ENCODE results near the gene XPNPEP2.
"Not testable (repeated sequence)": the region's sequence is repeated elsewhere in the genome, so short reads cannot be mapped to it uniquely, and the experiment has no call there.

The XPNPEP2 gene

DNA sequence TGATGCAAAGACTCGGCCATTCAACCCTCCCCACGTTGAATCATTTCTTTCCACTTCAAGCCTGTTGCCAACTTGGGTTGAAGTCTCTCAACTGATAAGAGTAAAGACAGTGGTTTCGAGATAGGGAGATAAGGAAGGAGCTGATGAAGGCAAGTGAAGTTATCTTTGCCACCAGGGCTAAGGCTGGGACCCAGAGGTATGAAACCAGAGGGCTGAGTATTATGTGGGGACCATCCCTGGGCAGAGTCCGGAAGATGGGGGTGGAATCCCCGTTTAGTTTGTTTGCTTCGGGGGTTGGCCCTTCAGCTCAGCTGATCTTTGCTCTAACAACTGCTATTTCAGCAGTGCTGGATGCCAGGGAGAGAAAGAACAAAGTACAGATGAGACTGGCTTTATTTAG, 2.3 kb upstream of the XPNPEP2 start:
- TF ChIP-seq, protein P1, sequence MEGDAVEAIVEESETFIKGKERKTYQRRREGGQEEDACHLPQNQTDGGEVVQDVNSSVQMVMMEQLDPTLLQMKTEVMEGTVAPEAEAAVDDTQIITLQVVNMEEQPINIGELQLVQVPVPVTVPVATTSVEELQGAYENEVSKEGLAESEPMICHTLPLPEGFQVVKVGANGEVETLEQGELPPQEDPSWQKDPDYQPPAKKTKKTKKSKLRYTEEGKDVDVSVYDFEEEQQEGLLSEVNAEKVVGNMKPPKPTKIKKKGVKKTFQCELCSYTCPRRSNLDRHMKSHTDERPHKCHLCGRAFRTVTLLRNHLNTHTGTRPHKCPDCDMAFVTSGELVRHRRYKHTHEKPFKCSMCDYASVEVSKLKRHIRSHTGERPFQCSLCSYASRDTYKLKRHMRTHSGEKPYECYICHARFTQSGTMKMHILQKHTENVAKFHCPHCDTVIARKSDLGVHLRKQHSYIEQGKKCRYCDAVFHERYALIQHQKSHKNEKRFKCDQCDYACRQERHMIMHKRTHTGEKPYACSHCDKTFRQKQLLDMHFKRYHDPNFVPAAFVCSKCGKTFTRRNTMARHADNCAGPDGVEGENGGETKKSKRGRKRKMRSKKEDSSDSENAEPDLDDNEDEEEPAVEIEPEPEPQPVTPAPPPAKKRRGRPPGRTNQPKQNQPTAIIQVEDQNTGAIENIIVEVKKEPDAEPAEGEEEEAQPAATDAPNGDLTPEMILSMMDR (IDR thresholded peaks at IDR 0.05; ENCODE audit: insufficient read depth, low read length, poor library complexity, severe bottlenecking) = no peak
- no peak for DNase-seq (ENCODE audit: extremely low read depth, insufficient read length)
- no peaks in the 10 kb centered on the region for H3K27me3 ChIP-seq (replicated peaks; ENCODE audit: control insufficient read depth, insufficient read depth, low read length)

DNA sequence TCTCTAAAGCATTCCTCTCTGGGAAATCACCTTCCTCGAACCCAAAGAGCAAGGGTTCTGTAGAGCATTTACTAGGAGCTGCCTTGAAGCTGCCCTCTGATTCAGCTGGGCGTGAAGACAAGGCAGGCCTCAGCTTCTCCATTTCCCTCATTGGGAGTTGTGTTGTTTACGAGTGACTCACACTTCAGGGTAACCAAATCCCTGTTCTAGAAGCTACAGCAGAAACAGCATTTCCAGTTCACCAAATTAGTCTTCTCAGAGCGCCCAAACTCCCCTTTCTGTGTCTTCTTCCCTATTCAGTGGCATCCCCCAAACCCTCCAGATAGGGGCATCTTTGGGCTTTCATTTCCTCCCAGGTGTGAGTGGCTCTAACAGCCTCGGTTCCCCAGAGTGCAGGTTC, 863 bp upstream of the XPNPEP2 start:
- DNase-seq (ENCODE audit: extremely low read depth, insufficient read length) = no peak
- TF ChIP-seq, protein P1 (IDR thresholded peaks at IDR 0.05; ENCODE audit: insufficient read depth, low read length, poor library complexity, severe bottlenecking) = no peak
- Histone ChIP-seq H3K36me3 (ENCODE audit: control insufficient read depth, insufficient read depth, low read length) (no peaks in the 10 kb centered on the region), H3K27me3 (replicated peaks; ENCODE audit: control insufficient read depth, insufficient read depth, low read length) (no peaks in the 10 kb centered on the region), H3K4me3 (replicated peaks; ENCODE audit: low read depth, low read length) (no peak overlapping the region)

More for the DNA sequence above, 2.3 kb upstream of the XPNPEP2 start:
- no peak overlapping the region for H3K4me3 ChIP-seq (replicated peaks; ENCODE audit: low read depth, low read length)
- no peaks in the 10 kb centered on the region for H3K36me3 ChIP-seq (ENCODE audit: control insufficient read depth, insufficient read depth, low read length)

DNA sequence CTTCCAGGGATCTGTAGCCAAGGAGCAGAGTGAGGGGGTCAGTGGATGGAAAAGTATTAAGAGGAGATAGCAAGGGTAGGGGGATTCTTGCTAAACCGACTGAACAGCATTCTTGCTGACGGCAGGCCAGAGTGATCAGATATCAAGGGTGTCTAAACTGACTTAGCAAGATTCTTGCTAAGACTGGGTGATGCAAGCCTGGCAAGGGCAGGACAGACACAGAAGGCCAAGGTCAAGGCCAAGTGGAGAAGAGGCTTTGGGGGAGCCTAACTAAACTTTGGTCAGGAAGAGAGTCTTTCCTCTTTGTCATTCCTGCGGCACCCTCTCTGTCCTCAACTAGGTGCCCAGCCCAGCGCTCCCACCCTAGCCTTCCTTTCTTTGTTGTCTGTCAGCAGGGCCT, 799 bp downstream of the XPNPEP2 start:
- TF ChIP-seq, protein P1 (IDR thresholded peaks at IDR 0.05; ENCODE audit: insufficient read depth, low read length, poor library complexity, severe bottlenecking) = no peak
- Histone ChIP-seq H3K27me3 (replicated peaks; ENCODE audit: control insufficient read depth, insufficient read depth, low read length) (no peaks in the 10 kb centered on the region), H3K4me3 (replicated peaks; ENCODE audit: low read depth, low read length) (no peak overlapping the region), H3K36me3 (ENCODE audit: control insufficient read depth, insufficient read depth, low read length) (no peaks in the 10 kb centered on the region)
- DNase-seq (ENCODE audit: extremely low read depth, insufficient read length) = no peak

DNA sequence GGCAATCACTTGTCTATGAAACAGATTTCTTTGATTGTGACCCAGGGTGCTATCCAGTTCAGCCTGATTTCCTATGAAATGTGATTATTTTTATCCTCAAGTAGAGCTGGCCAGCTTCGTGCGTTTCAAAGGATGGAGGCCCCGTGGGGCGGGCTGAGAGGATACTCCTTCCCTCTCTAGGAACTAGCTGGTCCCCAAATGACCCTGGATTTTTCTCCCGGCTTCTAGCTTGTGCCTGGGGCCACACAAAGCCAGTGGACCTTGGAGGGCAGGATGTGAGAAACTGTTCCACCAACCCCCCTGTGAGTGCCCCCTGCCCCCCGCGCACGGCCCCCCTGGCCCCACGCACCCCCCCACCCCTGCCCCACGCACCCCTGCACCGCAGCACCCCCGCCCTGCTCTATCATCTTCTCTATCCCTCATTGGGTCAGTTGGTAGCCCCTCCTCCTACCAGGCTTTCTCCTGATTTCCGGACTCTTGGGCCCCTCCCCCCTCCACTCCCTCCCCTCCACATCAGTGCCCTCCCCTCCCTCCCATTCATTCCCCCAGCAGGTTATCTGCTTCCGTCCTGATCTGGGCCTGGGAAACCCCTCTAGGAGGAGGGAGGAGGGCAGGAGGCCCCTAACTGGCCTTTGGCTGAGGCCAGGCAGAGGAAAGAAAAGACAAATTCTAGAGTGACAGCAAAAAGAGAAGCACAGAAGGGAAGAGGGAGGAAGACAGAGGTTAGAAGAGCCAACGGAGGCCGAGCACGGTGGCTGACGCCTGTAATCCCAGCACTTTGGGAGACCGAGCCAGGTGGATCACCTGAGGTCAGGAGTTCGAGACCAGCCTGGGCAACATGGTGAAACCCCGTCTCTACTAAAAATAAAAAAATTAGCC, 3.3 kb downstream of the XPNPEP2 start:
- no peak for DNase-seq (ENCODE audit: extremely low read depth, insufficient read length)
- Histone ChIP-seq H3K4me3 (replicated peaks; ENCODE audit: low read depth, low read length) (no peak overlapping the region), H3K36me3 (ENCODE audit: control insufficient read depth, insufficient read depth, low read length) (no peaks in the 10 kb centered on the region), H3K27me3 (replicated peaks; ENCODE audit: control insufficient read depth, insufficient read depth, low read length) (no peaks in the 10 kb centered on the region)
- TF ChIP-seq, protein P1 (IDR thresholded peaks at IDR 0.05; ENCODE audit: insufficient read depth, low read length, poor library complexity, severe bottlenecking) = no peak

DNA sequence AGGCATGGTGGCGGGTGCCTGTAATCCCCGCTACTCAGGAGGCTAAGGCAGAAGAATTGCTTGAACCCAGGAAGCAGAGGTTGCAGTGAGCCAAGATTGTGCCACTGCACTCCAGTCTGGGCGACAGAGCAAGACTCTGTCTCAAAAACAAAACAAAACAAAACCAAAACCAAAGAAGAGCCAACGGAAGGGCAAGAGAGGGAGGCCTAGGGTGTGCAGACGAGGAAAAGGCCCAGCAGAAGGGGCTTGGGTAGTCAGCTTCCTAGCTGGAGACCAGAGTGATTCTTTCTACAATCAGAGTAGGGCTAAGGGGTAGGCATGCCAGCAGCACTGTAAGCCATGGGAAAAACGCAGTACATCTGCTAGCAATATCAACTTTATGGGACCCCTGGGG, 4.0 kb downstream of the XPNPEP2 start:
- H3K4me3 ChIP-seq (replicated peaks; ENCODE audit: low read depth, low read length); H3K36me3 ChIP-seq (ENCODE audit: control insufficient read depth, insufficient read depth, low read length); H3K27me3 ChIP-seq (replicated peaks; ENCODE audit: control insufficient read depth, insufficient read depth, low read length); DNase-seq (ENCODE audit: extremely low read depth, insufficient read length): not testable (repeated sequence)

DNA sequence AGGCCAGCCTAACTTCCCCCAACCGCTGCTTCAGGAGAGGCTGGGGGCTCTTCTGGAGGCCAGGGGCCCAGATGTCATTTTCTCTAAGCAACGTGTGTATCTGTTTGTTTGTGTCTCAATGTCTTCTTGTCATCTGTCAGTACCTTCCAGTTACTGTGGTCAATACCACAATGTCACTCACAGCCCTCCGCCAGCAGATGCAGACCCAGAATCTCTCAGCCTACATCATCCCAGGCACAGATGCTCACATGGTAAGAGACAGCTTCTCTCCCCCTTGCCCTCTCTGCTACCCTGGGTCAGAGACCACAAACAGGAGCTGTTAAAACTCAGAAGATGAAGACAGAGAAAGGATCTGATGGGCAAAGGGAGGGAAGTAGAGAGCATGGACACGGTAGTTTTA, 5.0 kb downstream of the XPNPEP2 start:
- H3K27me3 ChIP-seq (replicated peaks; ENCODE audit: control insufficient read depth, insufficient read depth, low read length) = no peaks in the 10 kb centered on the region
- no peak for DNase-seq (ENCODE audit: extremely low read depth, insufficient read length)
- H3K4me3 ChIP-seq (replicated peaks; ENCODE audit: low read depth, low read length) = no peak overlapping the region
- H3K36me3 ChIP-seq (ENCODE audit: control insufficient read depth, insufficient read depth, low read length) = no peaks in the 10 kb centered on the region
- TF ChIP-seq, protein P1 (IDR thresholded peaks at IDR 0.05; ENCODE audit: insufficient read depth, low read length, poor library complexity, severe bottlenecking) = no peak
